Measurements from ENCODE around the gene CFAP206. TPM values are rescaled to one million over a fixed set of nuclear protein-coding genes. Genes with fewer than 3 reads are reported as not detected.

The CFAP206 gene
- total RNA-seq, 1 donor from 2014 or later: 1.2 TPM

- Mint-ChIP-seq H3K27ac (no peak overlapping the region), H3K27me3 (no peaks in the 10 kb centered on the region), H3K4me1 (ENCODE audit: low read depth) (no peaks in the 10 kb centered on the region), H3K36me3 (ENCODE audit: insufficient read depth) (peaks cover 6% of the 10 kb centered on the region), H3K9me3 (ENCODE audit: low read depth) (peaks cover 7% of the 10 kb centered on the region), H3K4me3 (ENCODE audit: low read depth) (no peak overlapping the region)
- no peak for TF ChIP-seq CTCF (IDR thresholded peaks at IDR 0.05; ENCODE audit: unreplicated experiment)
- DNase-seq (ENCODE audit: low spot score, unreplicated experiment): no peak
These were observed 34.4 kb upstream of the CFAP206 start for GRCh38 chr6:87373377-87373776.

- DNase-seq (ENCODE audit: low spot score, unreplicated experiment): no peak
- Mint-ChIP-seq H3K27me3 (no peaks in the 10 kb centered on the region), H3K4me3 (ENCODE audit: low read depth) (no peak overlapping the region), H3K36me3 (ENCODE audit: insufficient read depth) (peaks cover 1% of the 10 kb centered on the region), H3K4me1 (ENCODE audit: low read depth) (peaks cover 2% of the 10 kb centered on the region), H3K9me3 (ENCODE audit: low read depth) (no peaks in the 10 kb centered on the region), H3K27ac (no peak overlapping the region)
- no peak for TF ChIP-seq CTCF (IDR thresholded peaks at IDR 0.05; ENCODE audit: unreplicated experiment)
These were observed 32.5 kb upstream of the CFAP206 start for GRCh38 chr6:87375315-87375714.

- TF ChIP-seq CTCF (IDR thresholded peaks at IDR 0.05; ENCODE audit: unreplicated experiment): no peak
- Mint-ChIP-seq H3K36me3 (ENCODE audit: insufficient read depth) (peaks cover 1% of the 10 kb centered on the region), H3K27ac (no peak overlapping the region), H3K4me3 (ENCODE audit: low read depth) (no peak overlapping the region), H3K27me3 (no peaks in the 10 kb centered on the region), H3K9me3 (ENCODE audit: low read depth) (no peaks in the 10 kb centered on the region), H3K4me1 (ENCODE audit: low read depth) (peaks cover 2% of the 10 kb centered on the region)
- DNase-seq (ENCODE audit: low spot score, unreplicated experiment): no peak
These were observed 31.1 kb upstream of the CFAP206 start for GRCh38 chr6:87376643-87377042.

GRCh38 chr6:87378947-87379346 is 28.8 kb upstream of the CFAP206 start:
- H3K4me3 Mint-ChIP-seq (ENCODE audit: low read depth): no peak overlapping the region
- H3K27ac Mint-ChIP-seq: no peak overlapping the region
- no peak for DNase-seq (ENCODE audit: low spot score, unreplicated experiment)
- H3K4me1 Mint-ChIP-seq (ENCODE audit: low read depth): peaks cover 2% of the 10 kb centered on the region
- no peak for TF ChIP-seq CTCF (IDR thresholded peaks at IDR 0.05; ENCODE audit: unreplicated experiment)
- no peaks in the 10 kb centered on the region for H3K27me3 Mint-ChIP-seq
- peaks cover 1% of the 10 kb centered on the region for H3K36me3 Mint-ChIP-seq (ENCODE audit: insufficient read depth)
- no peaks in the 10 kb centered on the region for H3K9me3 Mint-ChIP-seq (ENCODE audit: low read depth)

- peaks cover 2% of the 10 kb centered on the region for H3K4me1 Mint-ChIP-seq (ENCODE audit: low read depth)
- H3K4me3 Mint-ChIP-seq (ENCODE audit: low read depth): no peak overlapping the region
- no peak for DNase-seq (ENCODE audit: low spot score, unreplicated experiment)
- H3K9me3 Mint-ChIP-seq (ENCODE audit: low read depth): no peaks in the 10 kb centered on the region
- TF ChIP-seq CTCF (IDR thresholded peaks at IDR 0.05; ENCODE audit: unreplicated experiment): no peak
- no peaks in the 10 kb centered on the region for H3K27me3 Mint-ChIP-seq
- H3K27ac Mint-ChIP-seq: no peak overlapping the region
- H3K36me3 Mint-ChIP-seq (ENCODE audit: insufficient read depth): peaks cover 1% of the 10 kb centered on the region
These were observed 24.9 kb upstream of the CFAP206 start for GRCh38 chr6:87382861-87383260.

Measured in progenitor cell of endocrine pancreas (in vitro differentiated cells).